Central memory CD4-positive, alpha-beta T cell (primary cell): ENCODE measurements around the gene NRSN2.
A peak's percentile ranks its signal among the peaks of the same experiment; 100 is the strongest.
"Not testable (repeated sequence)": the region's sequence is repeated elsewhere in the genome, so short reads cannot be mapped to it uniquely, and the experiment has no call there.

Experiments used
- DNase-seq: peaks from one replicate; pipeline ENCODE4 v3.0.0; 2022

Gene NRSN2

DNA sequence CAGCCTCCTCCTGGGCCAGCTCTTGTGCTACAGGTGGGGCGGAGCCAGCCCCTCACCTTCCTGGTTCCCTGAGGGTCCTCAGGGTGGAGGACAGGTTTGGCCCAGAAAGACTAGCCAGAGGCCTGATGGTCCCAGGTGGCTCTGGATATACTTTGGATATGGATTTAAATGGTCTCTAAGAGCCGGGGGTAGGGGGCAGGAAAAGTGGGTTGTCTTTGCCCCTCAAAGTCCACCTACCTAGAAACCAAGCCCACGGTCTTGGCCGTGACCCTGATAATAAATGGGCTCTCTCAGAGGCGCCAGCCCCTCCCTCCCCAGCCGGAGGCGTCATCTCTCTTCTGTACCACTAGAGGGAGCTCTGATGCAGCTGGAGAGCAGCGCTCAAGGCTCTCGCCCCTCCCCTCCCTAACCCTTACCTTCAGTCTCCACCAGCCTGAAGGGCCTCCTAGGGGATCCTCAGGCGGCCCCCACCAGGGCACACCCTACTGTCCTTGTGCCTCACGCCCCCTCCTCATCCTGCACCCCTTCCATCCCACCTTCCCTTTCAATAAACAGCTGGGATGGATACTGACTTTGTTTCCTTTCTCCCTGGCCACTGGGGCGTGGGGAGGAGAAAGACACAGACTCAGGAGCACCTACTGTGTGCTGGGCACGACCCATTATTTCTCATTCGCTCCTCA, 7.5 kb downstream of the NRSN2 start:
- peak; percentile 76 for DNase-seq

DNA sequence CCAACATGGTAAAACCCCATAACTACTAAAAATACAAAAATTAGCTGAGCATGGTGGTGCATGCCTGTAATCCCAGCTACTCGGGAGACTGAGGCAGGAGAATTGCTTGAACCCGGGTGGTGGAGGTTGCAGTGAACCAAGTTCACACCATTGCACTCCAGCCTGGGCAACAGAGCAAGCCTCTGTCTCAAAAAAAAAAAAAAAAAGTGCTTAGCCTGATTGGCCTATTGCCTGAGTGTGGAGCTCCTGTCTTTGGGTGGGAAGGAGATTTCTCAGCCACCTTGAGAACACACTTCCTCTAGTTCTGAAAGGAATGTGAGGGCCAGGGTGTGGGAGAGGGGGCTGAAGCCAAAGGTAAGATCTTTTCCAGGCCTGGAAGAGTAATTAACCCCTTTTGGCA, 9.2 kb downstream of the NRSN2 start:
- DNase-seq, result not testable (repeated sequence)

DNA sequence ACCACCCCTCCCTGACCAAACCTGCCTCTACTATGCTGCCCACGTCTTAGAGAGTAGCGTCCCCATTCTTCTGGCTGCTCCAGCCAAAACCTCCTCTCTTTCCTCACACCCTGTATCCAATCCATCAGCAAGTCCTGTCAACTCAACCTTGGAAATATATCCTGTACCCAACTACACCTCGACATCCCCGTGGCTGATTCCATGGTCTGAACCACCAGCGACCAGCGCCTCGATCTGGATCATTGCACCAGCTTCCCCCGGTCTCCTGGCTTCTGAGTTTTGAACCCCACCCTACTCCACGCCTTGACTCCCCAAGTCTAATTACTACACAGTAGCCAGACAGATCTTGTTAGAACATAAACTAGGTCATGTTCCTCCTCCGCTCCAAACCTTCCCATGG, 9.8 kb downstream of the NRSN2 start:
- DNase-seq, result no peak

- no peak for DNase-seq
Measured at GRCh38 chr20:358891-359555, 12.1 kb downstream of the NRSN2 start.

- DNase-seq, result no peak
Measured at GRCh38 chr20:361561-361960, 14.7 kb downstream of the NRSN2 start.

- no peak for DNase-seq
Measured at GRCh38 chr20:362271-363254, 15.7 kb downstream of the NRSN2 start.

DNA sequence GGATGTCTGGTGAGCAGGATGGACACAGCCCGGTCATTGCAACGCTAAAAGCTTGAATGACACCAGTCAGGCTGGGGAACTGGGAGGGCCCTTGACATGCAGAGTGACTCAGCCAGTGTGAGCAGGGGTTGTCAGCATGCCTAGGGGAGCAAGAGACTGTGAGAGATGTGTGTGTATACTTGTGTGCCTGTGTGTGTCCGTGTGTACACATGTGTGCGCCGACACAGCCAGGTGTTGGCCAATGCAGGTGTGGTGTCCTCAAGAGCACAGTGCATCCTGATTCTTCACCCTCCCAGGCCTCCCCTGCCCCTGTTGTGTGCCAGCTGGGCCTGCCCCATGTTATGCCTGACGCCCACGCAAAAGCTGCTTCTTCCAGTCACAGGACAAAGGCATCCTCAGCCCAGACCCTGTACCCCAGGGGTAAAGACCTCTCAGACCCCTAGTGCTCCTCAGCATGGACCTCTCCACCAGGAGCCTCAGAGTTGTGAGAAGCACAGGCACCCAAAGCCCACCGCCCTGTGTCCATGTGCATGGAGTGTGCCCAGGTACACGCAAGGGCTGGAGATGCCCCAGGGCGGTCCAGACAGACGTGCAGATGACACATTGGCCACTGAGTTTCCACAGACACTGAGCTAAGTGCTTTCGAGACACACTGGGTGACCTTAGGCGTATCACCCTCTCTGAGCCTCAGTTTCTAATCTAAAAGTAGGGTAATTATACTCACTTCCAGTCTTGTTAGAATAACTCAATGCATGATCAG, 16.6 kb downstream of the NRSN2 start:
- no peak for DNase-seq

DNA sequence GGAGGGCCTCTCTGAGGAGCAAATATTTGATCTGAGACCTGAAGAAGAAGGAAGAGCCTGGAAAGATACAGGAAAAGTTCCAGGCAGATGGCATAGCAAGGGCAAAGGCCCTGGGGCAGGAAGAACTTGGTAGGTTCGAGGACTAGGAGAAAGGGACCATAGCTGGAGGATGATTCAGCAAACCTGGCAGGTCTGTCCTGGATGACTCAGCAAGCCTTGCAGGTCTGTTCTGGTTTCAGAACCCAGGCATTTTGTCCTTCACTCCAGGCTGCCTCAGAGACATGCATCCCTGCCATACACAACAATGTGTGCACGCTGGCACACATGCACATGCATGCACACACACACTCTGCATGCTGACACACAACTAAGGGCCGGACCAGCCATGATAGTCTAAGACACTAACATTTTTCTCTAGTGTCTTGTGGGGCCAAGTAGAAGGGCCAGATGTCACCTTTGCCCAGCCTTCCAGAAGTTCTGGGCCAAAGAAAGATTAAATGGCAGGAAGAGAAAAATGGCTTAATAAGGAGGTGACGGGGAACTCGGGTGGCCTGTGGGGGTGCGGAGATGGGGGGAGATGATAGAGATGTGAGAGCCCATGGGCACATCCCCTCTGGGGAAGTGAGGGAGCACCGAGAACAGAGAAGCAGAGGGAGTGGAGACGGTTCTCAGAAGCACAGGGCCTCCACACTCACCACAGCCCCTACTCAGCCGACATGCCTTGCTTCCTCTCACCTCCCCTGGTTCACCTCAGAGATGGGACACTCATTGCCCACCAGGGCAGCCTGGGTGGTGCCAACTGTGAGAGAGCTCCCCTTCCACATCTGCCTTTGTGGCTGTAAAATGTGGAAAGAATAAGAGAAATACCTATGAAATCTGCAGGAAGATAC, 18.2 kb downstream of the NRSN2 start:
- DNase-seq, result no peak

- DNase-seq, result no peak
Measured at GRCh38 chr20:366041-366718, 19.3 kb downstream of the NRSN2 start.

- DNase-seq, result no peak
Measured at GRCh38 chr20:366719-367485, 20.0 kb downstream of the NRSN2 start.

DNA sequence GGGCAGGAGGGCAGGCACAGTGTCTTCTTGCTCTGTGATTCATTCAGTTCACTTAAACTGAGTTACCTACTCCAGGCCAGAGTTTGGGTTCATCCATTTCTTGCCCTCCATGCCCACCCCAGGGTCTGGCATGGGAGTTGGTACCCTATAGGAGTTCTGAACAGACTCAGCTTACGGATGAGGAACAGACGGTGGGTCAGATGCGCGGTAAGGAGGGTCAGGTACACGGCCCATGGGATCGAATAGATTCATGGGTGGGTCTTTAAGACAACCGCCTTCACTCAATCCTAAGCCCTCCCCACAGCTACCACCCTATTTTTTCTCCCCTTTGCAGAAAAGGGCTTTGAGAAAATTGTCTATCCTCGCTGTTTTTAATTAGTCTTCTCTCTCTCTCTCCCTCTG, 20.6 kb downstream of the NRSN2 start:
- DNase-seq, result no peak

DNA sequence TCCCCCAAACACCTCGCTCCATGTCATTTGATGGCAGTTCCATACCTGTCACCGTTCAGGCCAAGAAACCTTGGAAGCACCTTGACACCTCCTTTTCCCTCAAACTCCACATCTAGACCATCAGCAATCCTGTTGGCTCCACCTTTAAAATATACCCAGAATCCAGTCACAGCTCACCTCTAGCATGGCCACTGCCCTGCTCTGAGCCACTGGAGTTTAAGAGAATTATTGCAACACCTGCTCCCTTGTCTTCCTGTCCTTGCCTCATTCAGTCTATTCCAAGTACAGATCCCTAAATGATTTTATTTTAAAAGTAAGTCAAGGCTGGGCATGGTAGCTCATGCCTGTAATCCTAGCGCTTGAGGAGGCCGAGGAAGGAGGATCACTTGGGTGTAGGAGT, 22.0 kb downstream of the NRSN2 start:
- DNase-seq, result no peak

GRCh38 chr20:370151-370600, 23.3 kb downstream of the NRSN2 start:
- no peak for DNase-seq

GRCh38 chr20:370977-371754, 24.3 kb downstream of the NRSN2 start:
- DNase-seq, result no peak

DNA sequence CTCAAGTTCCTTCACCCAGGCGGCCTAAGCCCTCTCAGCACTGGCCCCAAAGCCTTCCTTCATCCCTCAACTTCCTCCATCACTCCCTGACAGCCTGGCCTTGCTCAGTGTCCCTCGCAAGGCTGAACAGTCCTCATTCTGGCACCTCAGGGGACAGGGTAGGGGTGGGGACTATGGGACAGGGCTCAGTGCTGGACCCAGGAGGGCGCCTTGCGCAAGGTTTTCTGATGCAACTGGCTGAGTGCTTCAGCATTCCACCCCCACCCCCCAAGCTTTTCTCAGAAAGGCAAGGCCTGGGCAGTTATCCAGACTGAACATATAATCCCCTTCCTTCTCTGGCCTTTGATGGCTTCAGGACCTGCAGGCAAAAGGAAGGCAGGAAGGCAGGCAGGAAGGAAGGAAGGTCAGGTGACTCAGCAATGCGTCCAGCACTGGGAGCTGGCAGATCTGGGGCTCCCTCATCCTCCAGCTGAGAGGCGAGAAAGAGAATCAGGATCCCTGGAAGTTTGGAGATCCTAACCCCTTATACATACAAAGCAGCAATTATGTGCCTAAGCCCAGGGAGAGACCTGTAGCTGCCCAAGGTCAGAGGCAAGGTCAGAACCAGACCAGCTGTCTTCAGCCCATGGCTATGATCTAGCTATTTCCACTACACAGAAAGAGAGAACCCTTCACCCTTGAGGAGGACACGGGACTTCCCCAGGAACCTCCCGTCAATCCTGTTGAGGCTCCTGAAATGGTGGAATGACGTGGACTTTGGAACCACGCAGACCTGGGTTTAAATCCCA, 25.0 kb downstream of the NRSN2 start:
- no peak for DNase-seq

DNA sequence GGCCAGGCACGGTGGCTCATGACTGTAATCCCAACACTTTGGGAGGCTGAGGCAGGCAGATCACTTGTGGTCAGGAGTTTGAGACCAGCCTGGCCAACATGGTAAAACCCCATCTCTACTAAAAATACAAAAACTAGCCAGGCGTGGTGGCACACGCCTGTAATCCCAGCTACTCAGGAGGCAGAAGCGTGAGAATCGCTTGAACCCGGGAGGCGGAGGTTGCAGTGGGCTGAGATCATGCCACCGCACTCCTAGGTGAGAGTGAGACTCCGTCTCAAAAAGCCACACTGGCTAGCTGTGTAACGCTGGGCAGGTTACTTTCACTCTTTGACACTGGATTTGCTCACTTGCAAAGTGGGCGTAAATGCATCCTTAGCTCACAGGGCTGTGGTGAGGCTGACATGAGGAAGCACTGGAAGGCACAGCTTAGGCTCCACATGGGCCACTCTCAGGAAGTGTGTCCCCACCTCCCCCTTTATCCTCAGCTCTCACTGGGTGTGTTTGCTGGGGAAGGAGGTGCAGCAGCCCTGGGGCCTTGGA, 25.7 kb downstream of the NRSN2 start:
- not testable (repeated sequence) for DNase-seq

- no peak for DNase-seq
Measured at GRCh38 chr20:373171-373890, 26.4 kb downstream of the NRSN2 start.
